Measurements from ENCODE around the gene TLK2. TPM values are rescaled to one million over a fixed set of nuclear protein-coding genes. Genes with fewer than 3 reads are reported as not detected.

TLK2 gene
- total RNA-seq, 2 experiments from 2014 or later, result 34.9 to 40.3 TPM

Other genes with a start within 250 kb of the TLK2 start
- not detected for gene EFCAB3, start 98.3 kb upstream of the TLK2 start, total RNA-seq
- gene METTL2A, start 54.9 kb upstream of the TLK2 start, total RNA-seq, result 10 to 100 TPM; 37.9 to 39.0 TPM
- gene MRC2, start 148.8 kb downstream of the TLK2 start, total RNA-seq, result 1 to 10 TPM; 4.5 to 4.7 TPM

Data from activated CD8-positive, alpha-beta memory T cell treated with anti-CD3 and anti-CD28 coated beads for 36 hours (primary cell).